Keratinocyte (primary cell): ENCODE measurements around the gene ARHGAP18.

Source experiments
- EZH2 ChIP-seq: IDR thresholded peaks from one replicate; pipeline ENCODE4 v1.6.1; 2012; ENCODE audit warnings: inconsistent platforms, mild to moderate bottlenecking, low read length, moderate library complexity
- TF ChIP-seq, protein P1 (sequence below), 3 experiments: IDR thresholded peaks in 1 of 3; conservative IDR thresholded peaks in 1 of 3; optimal IDR thresholded peaks in 1 of 3; 2 replicates in 2 of 3; 3 replicates in 1 of 3; pipeline versions ENCODE3 to v1.5.1; 2011; ENCODE audit warnings: low read length in 3 of 3, mild to moderate bottlenecking in 3 of 3, moderate library complexity in 2 of 3, control low read depth in 1 of 3, inconsistent platforms in 1 of 3; ENCODE audit not compliant: insufficient read depth in 2 of 3; ENCODE audit errors: extremely low read depth in 1 of 3

DNA sequence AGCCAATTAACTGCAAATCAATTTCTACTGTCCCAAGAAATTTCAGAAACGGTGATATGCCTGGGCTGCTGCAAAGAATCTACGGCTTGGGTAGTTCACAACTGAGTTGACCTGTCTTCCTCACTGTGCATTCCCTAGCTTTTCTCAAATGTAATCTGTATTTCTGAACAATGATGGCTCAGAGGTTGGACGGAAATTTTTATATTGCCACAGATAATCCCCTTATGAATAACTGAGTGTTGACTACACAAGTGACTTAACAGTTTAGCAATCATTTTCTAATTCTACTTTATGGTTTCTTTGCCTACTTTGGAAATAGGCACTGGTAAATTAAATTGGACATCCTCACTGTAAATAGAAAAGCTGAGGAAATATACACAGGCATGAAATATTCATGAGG is 94.5 kb downstream of the ARHGAP18 start:
- TF ChIP-seq, protein P1, sequence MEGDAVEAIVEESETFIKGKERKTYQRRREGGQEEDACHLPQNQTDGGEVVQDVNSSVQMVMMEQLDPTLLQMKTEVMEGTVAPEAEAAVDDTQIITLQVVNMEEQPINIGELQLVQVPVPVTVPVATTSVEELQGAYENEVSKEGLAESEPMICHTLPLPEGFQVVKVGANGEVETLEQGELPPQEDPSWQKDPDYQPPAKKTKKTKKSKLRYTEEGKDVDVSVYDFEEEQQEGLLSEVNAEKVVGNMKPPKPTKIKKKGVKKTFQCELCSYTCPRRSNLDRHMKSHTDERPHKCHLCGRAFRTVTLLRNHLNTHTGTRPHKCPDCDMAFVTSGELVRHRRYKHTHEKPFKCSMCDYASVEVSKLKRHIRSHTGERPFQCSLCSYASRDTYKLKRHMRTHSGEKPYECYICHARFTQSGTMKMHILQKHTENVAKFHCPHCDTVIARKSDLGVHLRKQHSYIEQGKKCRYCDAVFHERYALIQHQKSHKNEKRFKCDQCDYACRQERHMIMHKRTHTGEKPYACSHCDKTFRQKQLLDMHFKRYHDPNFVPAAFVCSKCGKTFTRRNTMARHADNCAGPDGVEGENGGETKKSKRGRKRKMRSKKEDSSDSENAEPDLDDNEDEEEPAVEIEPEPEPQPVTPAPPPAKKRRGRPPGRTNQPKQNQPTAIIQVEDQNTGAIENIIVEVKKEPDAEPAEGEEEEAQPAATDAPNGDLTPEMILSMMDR (optimal IDR thresholded peaks at IDR 0.05 in 1 of 3, IDR thresholded peaks at IDR 0.05 in 1 of 3, conservative IDR thresholded peaks at IDR 0.05 in 1 of 3; ENCODE audit: extremely low read depth in 1 of 3, insufficient read depth in 2 of 3, low read length in 3 of 3) = no peak
- no peak for TF ChIP-seq EZH2
